CD14-positive monocyte (primary cell): ENCODE data around the gene KRTAP5-3. TPM values are rescaled to one million over a fixed set of nuclear protein-coding genes. Genes with fewer than 3 reads are reported as not detected.
A peak's percentile ranks its signal among the peaks of the same experiment; 100 is the strongest.

Experiments used
- DNase-seq, 3 donors: peaks; one replicate each; pipeline ENCODE4 v3.0.0-alpha.2; 2011 to 2022
- H2AFZ ChIP-seq: 2 replicates; pipeline ENCODE4 v1.6.0; 2012; ENCODE audit warnings: mild to moderate bottlenecking, low read depth, low read length, inconsistent platforms; ENCODE audit not compliant: insufficient read depth, poor library complexity, severe bottlenecking
- H3K27ac ChIP-seq, 2 donors: 1 replicate in 1 of 2; 2 replicates in 1 of 2; pipeline ENCODE4 v1.5.1; 2012 to 2013; ENCODE audit warnings: low read length in 2 of 2, control low read depth in 1 of 2, inconsistent platforms in 1 of 2, low read depth in 1 of 2, mild to moderate bottlenecking in 1 of 2
- H3K27me3 ChIP-seq, 2 donors: one replicate each; pipeline versions ENCODE4 v1.6.0 to v1.6.1; 2011 to 2013; ENCODE audit warnings: low read length in 2 of 2; ENCODE audit not compliant: control insufficient read depth in 2 of 2, insufficient read depth in 2 of 2
- H3K36me3 ChIP-seq, 2 donors: replicated peaks in 1 of 2; 1 replicate in 1 of 2; 2 replicates in 1 of 2; pipeline versions ENCODE4 v1.5.1 to v1.6.1; 2012 to 2013; ENCODE audit warnings: low read length in 2 of 2, control low read depth in 1 of 2, inconsistent platforms in 1 of 2, mild to moderate bottlenecking in 1 of 2; ENCODE audit not compliant: insufficient read depth in 2 of 2, control insufficient read depth in 1 of 2
- H3K4me1 ChIP-seq, 2 donors: 1 replicate in 1 of 2; 2 replicates in 1 of 2; pipeline versions ENCODE4 v1.5.1 to v1.6.1; 2012 to 2013; ENCODE audit warnings: low read length in 2 of 2, control low read depth in 1 of 2, inconsistent platforms in 1 of 2, mild to moderate bottlenecking in 1 of 2, moderate library complexity in 1 of 2; ENCODE audit not compliant: insufficient read depth in 2 of 2, control insufficient read depth in 1 of 2
- H3K4me2 ChIP-seq: replicated peaks from 2 replicates; pipeline ENCODE3; 2012; ENCODE audit warnings: low read length, moderate library complexity, mild to moderate bottlenecking; ENCODE audit not compliant: poor library complexity, severe bottlenecking; ENCODE audit errors: extremely low read depth
- H3K4me3 ChIP-seq, 3 experiments: fragments of 200-600 bp in 1 of 3; sonication (generic) in 1 of 3; replicated peaks in 1 of 3; 1 replicate in 2 of 3; 2 replicates in 1 of 3; pipeline ENCODE4 v1.5.1; 2011 to 2013; ENCODE audit warnings: low read length in 3 of 3, mild to moderate bottlenecking in 3 of 3, control low read depth in 2 of 3, low read depth in 2 of 3, inconsistent platforms in 1 of 3, moderate library complexity in 1 of 3
- H3K79me2 ChIP-seq: 2 replicates; pipeline ENCODE4 v1.6.0; 2012; ENCODE audit warnings: mild to moderate bottlenecking, control low read depth, inconsistent platforms, low read length, moderate library complexity; ENCODE audit not compliant: insufficient read depth
- H3K9ac ChIP-seq: 2 replicates; pipeline ENCODE4 v1.6.0; 2017; ENCODE audit warnings: low read length, mild to moderate bottlenecking; ENCODE audit not compliant: insufficient read depth, poor library complexity, severe bottlenecking
- H3K9me3 ChIP-seq, 2 donors: replicated peaks in 1 of 2; 1 replicate in 1 of 2; 2 replicates in 1 of 2; pipeline versions ENCODE4 v1.5.1 to v1.6.1; 2012 to 2013; ENCODE audit warnings: low read length in 2 of 2, control low read depth in 1 of 2; ENCODE audit not compliant: control insufficient read depth in 1 of 2, insufficient read depth in 1 of 2
- H4K20me1 ChIP-seq: 2 replicates; pipeline ENCODE4 v1.6.0; 2012; ENCODE audit warnings: mild to moderate bottlenecking, low read length, control low read depth, moderate library complexity; ENCODE audit not compliant: insufficient read depth
- H3K27ac Mint-ChIP-seq, 7 donors: one replicate each; pipeline ENCODE4 v1.8.0; 2020; ENCODE audit warnings: mild to moderate bottlenecking in 7 of 7, mixed read lengths in 7 of 7, moderate library complexity in 6 of 7, inconsistent platforms in 2 of 7
- H3K27me3 Mint-ChIP-seq, 3 donors: one replicate each; pipeline ENCODE4 v1.8.0; 2021 to 2022; ENCODE audit warnings: low read depth in 3 of 3, mild to moderate bottlenecking in 3 of 3, mixed read lengths in 3 of 3, moderate library complexity in 3 of 3, inconsistent platforms in 1 of 3
- H3K36me3 Mint-ChIP-seq, 2 donors: one replicate each; pipeline ENCODE4 v1.8.0; 2020; ENCODE audit warnings: mixed read lengths in 2 of 2, inconsistent platforms in 1 of 2, mild to moderate bottlenecking in 1 of 2
- H3K4me1 Mint-ChIP-seq: one replicate; pipeline ENCODE4 v1.8.0; 2020; ENCODE audit warnings: mild to moderate bottlenecking, mixed read lengths
- H3K4me3 Mint-ChIP-seq, 2 donors: one replicate each; pipeline ENCODE4 v1.8.0; 2020; ENCODE audit warnings: mild to moderate bottlenecking in 2 of 2, mixed read lengths in 2 of 2, moderate library complexity in 1 of 2
- H3K9me3 Mint-ChIP-seq, 7 donors: one replicate each; pipeline ENCODE4 v1.8.0; 2020 to 2022; ENCODE audit warnings: mixed read lengths in 7 of 7, mild to moderate bottlenecking in 6 of 7, moderate library complexity in 6 of 7, inconsistent platforms in 2 of 7
- CTCF ChIP-seq: fragments of 200-600 bp; IDR thresholded peaks from one replicate; pipeline ENCODE4 v1.8.0; 2022; ENCODE audit warnings: antibody characterized with exemption, mild to moderate bottlenecking
- WGBS: methylation state at CpG from one replicate; pipeline ENCODE4 v1.1.5; 2013; ENCODE audit warnings: missing lambda C conversion rate; ENCODE audit not compliant: insufficient coverage; 5-methylcytosine and 5-hydroxymethylcytosine counted together
- intact Hi-C, 2 donors: fragments of 100-400 bp; cut with micrococcal nuclease; formaldehyde crosslinking; loops; one replicate each; pipeline versions ENCODE4 v1.15.0 to v1.15.1; 2023
- polyA plus RNA-seq, 3 donors: library from polyadenylated mRNA; depleted of rRNA in 1 of 3; unstranded in 2 of 3; stranded (reverse) in 1 of 3; fragments of 300-500 nt in 2 of 3; fragments of >200 nt in 1 of 3; fragmentation: Illumina TruSeq in 2 of 3; gene quantifications; 1 replicate in 2 of 3; 2 replicates in 1 of 3; pipeline ENCODE4 v1.2.3, GENCODE V29; 2012 to 2021

The KRTAP5-3 gene
- polyA plus RNA-seq, 3 donors: not detected

GRCh38 chr11:1570001-1570453 lies 38.2 kb downstream of the KRTAP5-3 start:
- peaks cover 0 to 9% (median 2%) of the 10 kb centered on the region in 7 donors for H3K9me3 Mint-ChIP-seq
- no peak for TF ChIP-seq CTCF
- Histone ChIP-seq H3K79me2 (no peaks in the 10 kb centered on the region), H3K9ac (no peak overlapping the region), H3K4me1 (peaks cover 6 to 24% of the 10 kb centered on the region in 2 donors), H3K36me3 (no peaks in the 10 kb centered on the region), H3K9me3 (peaks cover 0 to 11% of the 10 kb centered on the region in 2 donors), H3K27me3 (peaks cover 27 to 59% of the 10 kb centered on the region in 2 donors), H2AFZ (no peak overlapping the region), H3K4me2 (no peak overlapping the region), H3K4me3 (no peak overlapping the region), H4K20me1 (no peaks in the 10 kb centered on the region), H3K27ac (no peak overlapping the region)
- H3K36me3 Mint-ChIP-seq: no peaks in the 10 kb centered on the region
- peak overlapping the region in 1 of 7 donors; percentile 35 for H3K27ac Mint-ChIP-seq
- H3K4me3 Mint-ChIP-seq: peak overlapping the region; percentile 20 to 70
- H3K4me1 Mint-ChIP-seq: no peaks in the 10 kb centered on the region
- DNase-seq: no peak
- H3K27me3 Mint-ChIP-seq: peaks cover 42 to 76% (median 52%) of the 10 kb centered on the region in 3 donors
- WGBS: 75% methylated on average over 6 of the region's 11 CpGs
- intact Hi-C loops: loop anchor here (5.0 to 10.0 kb wide), 3 partner anchors 258 to 368 kb away; no protein-coding TSS in a partner anchor

- peaks cover 5 to 20% of the 10 kb centered on the region in 2 donors for H3K4me1 ChIP-seq
- no peak overlapping the region for H3K9ac ChIP-seq
- intact Hi-C loops: no loop called here
- H3K4me3 Mint-ChIP-seq: peak overlapping the region in 1 of 2 donors; percentile 46
- no peak overlapping the region for H3K4me2 ChIP-seq
- H3K9me3 ChIP-seq: peaks cover 0 to 11% of the 10 kb centered on the region in 2 donors
- no peak overlapping the region for H2AFZ ChIP-seq
- no peaks in the 10 kb centered on the region for H3K4me1 Mint-ChIP-seq
- peaks cover 0 to 9% (median 2%) of the 10 kb centered on the region in 7 donors for H3K9me3 Mint-ChIP-seq
- peaks cover 23 to 54% of the 10 kb centered on the region in 2 donors for H3K27me3 ChIP-seq
- H3K27ac Mint-ChIP-seq: peak overlapping the region in 1 of 7 donors; percentile 64
- TF ChIP-seq CTCF: no peak
- H3K4me3 ChIP-seq: no peak overlapping the region
- H3K36me3 Mint-ChIP-seq: no peaks in the 10 kb centered on the region
- H3K27me3 Mint-ChIP-seq: peaks cover 38 to 76% (median 51%) of the 10 kb centered on the region in 3 donors
- no peak overlapping the region for H3K27ac ChIP-seq
- 77% methylated on average over 12 of the region's 14 CpGs for WGBS
- H3K36me3 ChIP-seq: no peaks in the 10 kb centered on the region
- H3K79me2 ChIP-seq: no peaks in the 10 kb centered on the region
- no peaks in the 10 kb centered on the region for H4K20me1 ChIP-seq
- DNase-seq: no peak
Measured at GRCh38 chr11:1569251-1569780, 38.9 kb downstream of the KRTAP5-3 start.
